ENCODE measurements around the gene ICOS.

GRCh38 chr2:204005940-204006721, 69.6 kb downstream of the ICOS start:
- TF ChIP-seq CTCF (IDR thresholded peaks at IDR 0.05), result no peak
- no peak for TF ChIP-seq RCOR1 (IDR thresholded peaks at IDR 0.05; ENCODE audit: low read length)
